HL-60 (cell line): ENCODE measurements around the gene YIF1B.

ENCODE experiments used
- DNase-seq, 2 experiments: peaks; one replicate each; pipeline ENCODE4 v3.0.0-alpha.2; 2010 to 2020; ENCODE audit warnings: low read depth in 1 of 2, low spot score in 1 of 2
- H3K27ac ChIP-seq: fragments of 250-450 bp; sonication (Bioruptor Pico); replicated peaks from 2 replicates; pipeline ENCODE4 v1.5.1; 2020; ENCODE audit warnings: mild to moderate bottlenecking, moderate library complexity
- H3K27me3 ChIP-seq: fragments of 250-450 bp; sonication (Bioruptor Pico); 2 replicates; pipeline ENCODE4 v1.5.1; 2021; ENCODE audit warnings: mild to moderate bottlenecking, moderate library complexity; ENCODE audit not compliant: insufficient read depth, poor library complexity, severe bottlenecking
- H3K4me3 ChIP-seq: replicated peaks from 2 replicates; pipeline ENCODE4 v1.5.1; 2011; ENCODE audit warnings: mild to moderate bottlenecking, control low read depth, low read length; ENCODE audit not compliant: insufficient read depth
- CTCF ChIP-seq: IDR thresholded peaks from one replicate; pipeline ENCODE4 v1.5.1; 2011; ENCODE audit warnings: low read length, control low read depth, inconsistent platforms; ENCODE audit not compliant: insufficient read depth
- GABPA ChIP-seq: IDR thresholded peaks from 2 replicates; pipeline ENCODE4 v1.6.1; 2012; ENCODE audit warnings: low read depth
- POLR2AphosphoS5 ChIP-seq: IDR thresholded peaks from 2 replicates; pipeline ENCODE4 v1.6.1; 2012; ENCODE audit warnings: low read depth
- REST ChIP-seq: IDR thresholded peaks from 2 replicates; pipeline ENCODE4 v1.6.1; 2012; ENCODE audit warnings: low read depth; ENCODE audit not compliant: insufficient replicate concordance
- SPI1 ChIP-seq: IDR thresholded peaks from 2 replicates; pipeline ENCODE4 v1.6.1; 2012; ENCODE audit warnings: low read depth, mild to moderate bottlenecking, borderline replicate concordance

YIF1B gene

GRCh38 chr19:38352611-38353010, 36.9 kb upstream of the YIF1B start:
- no peak overlapping the region for H3K4me3 ChIP-seq
- TF ChIP-seq POLR2AphosphoS5 (no peak), GABPA (no peak), CTCF (no peak), REST (no peak), SPI1 (no peak)
- no peak for DNase-seq
- no peak overlapping the region for H3K27ac ChIP-seq
- H3K27me3 ChIP-seq: no peaks in the 10 kb centered on the region

- Histone ChIP-seq H3K27ac (no peak overlapping the region), H3K27me3 (no peaks in the 10 kb centered on the region), H3K4me3 (no peak overlapping the region)
- DNase-seq: no peak
- no peak for TF ChIP-seq REST
- TF ChIP-seq CTCF: no peak
- TF ChIP-seq GABPA: no peak
- no peak for TF ChIP-seq SPI1
- no peak for TF ChIP-seq POLR2AphosphoS5
These were observed 36.2 kb upstream of the YIF1B start for GRCh38 chr19:38351865-38352395.

- Histone ChIP-seq H3K27ac (no peak overlapping the region), H3K27me3 (no peaks in the 10 kb centered on the region), H3K4me3 (no peak overlapping the region)
- DNase-seq: no peak
- TF ChIP-seq CTCF (no peak), SPI1 (no peak), REST (no peak), POLR2AphosphoS5 (no peak), GABPA (no peak)
These were observed 35.1 kb upstream of the YIF1B start for GRCh38 chr19:38350883-38351282.
